ENCODE results near the gene CWC27.
"Not testable (repeated sequence)": the region's sequence is repeated elsewhere in the genome, so short reads cannot be mapped to it uniquely, and the experiment has no call there.

CWC27 gene

GRCh38 chr5:64939422-64939771, 170.7 kb downstream of the CWC27 start:
- not testable (repeated sequence) for DNase-seq

GRCh38 chr5:64939772-64940510, 171.2 kb downstream of the CWC27 start:
- no peak for DNase-seq

- DNase-seq: no peak
These were observed 173.7 kb downstream of the CWC27 start for GRCh38 chr5:64942460-64942859.

- DNase-seq: no peak
These were observed 176.1 kb downstream of the CWC27 start for GRCh38 chr5:64944868-64945267.

- DNase-seq: no peak
These were observed 178.3 kb downstream of the CWC27 start for GRCh38 chr5:64947031-64947430.

- DNase-seq: no peak
These were observed 179.1 kb downstream of the CWC27 start for GRCh38 chr5:64947801-64948200.

GRCh38 chr5:64949331-64949730, 180.6 kb downstream of the CWC27 start:
- no peak for DNase-seq

GRCh38 chr5:64952951-64953673, 184.4 kb downstream of the CWC27 start:
- no peak for DNase-seq

- no peak for DNase-seq
These were observed 185.8 kb downstream of the CWC27 start for GRCh38 chr5:64954518-64954917.

- DNase-seq: no peak
These were observed 190.1 kb downstream of the CWC27 start for GRCh38 chr5:64958757-64959391.

GRCh38 chr5:64963278-64963677, 194.5 kb downstream of the CWC27 start:
- DNase-seq: no peak

GRCh38 chr5:64968591-64969110, 199.9 kb downstream of the CWC27 start:
- no peak for DNase-seq

- DNase-seq: no peak
These were observed 200.8 kb downstream of the CWC27 start for GRCh38 chr5:64969578-64969977.

- DNase-seq: no peak
These were observed 202.8 kb downstream of the CWC27 start for GRCh38 chr5:64971513-64971912.

- no peak for DNase-seq
These were observed 203.3 kb downstream of the CWC27 start for GRCh38 chr5:64971990-64972389.

- no peak for DNase-seq
These were observed 203.9 kb downstream of the CWC27 start for GRCh38 chr5:64972591-64972990.

- DNase-seq: no peak
These were observed 204.5 kb downstream of the CWC27 start for GRCh38 chr5:64973215-64973614.

GRCh38 chr5:64977779-64978178, 209.0 kb downstream of the CWC27 start:
- DNase-seq: no peak

- no peak for DNase-seq
These were observed 209.8 kb downstream of the CWC27 start for GRCh38 chr5:64978546-64978945.

- DNase-seq: no peak
These were observed 210.8 kb downstream of the CWC27 start for GRCh38 chr5:64979531-64979930.

GRCh38 chr5:64980176-64980575, 211.4 kb downstream of the CWC27 start:
- no peak for DNase-seq

GRCh38 chr5:64987768-64988167, 219.0 kb downstream of the CWC27 start:
- DNase-seq: no peak

- no peak for DNase-seq
These were observed 240.5 kb downstream of the CWC27 start for GRCh38 chr5:65009207-65009606.

- no peak for DNase-seq
These were observed 242.1 kb downstream of the CWC27 start for GRCh38 chr5:65010841-65011240.
